NCI-H1930 (cell line): ENCODE measurements around the gene TMEM30B.

Experiments
- DNase-seq, 2 experiments: peaks; one replicate each; lab custom pipeline; 2025; lab: John Stamatoyannopoulos, UW

The TMEM30B gene

DNA sequence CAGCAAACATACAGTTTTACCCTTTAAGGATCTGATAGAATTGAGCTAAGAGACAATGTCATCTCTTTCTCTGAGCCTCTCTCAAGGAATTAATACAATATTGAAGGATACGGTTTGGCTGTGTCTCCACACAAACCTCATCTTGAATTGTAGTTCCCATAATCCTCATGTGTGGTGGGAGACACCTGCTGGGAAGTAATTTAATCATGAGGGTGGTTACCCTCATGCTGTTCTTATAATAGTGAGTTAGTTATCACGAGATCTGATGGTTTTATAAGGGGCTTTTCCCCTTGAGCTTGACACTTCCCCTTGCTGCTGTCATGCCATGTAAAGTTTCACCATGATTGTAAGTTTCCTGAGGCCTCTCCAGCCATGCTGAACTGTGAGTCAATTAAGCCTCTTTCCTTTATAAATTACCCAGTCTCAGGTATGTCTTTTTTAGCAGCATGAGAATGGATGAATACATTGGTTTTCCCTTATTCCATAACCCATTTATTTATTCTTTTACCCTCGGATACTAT, 47.6 kb downstream of the TMEM30B start:
- DNase-seq: no peak

DNA sequence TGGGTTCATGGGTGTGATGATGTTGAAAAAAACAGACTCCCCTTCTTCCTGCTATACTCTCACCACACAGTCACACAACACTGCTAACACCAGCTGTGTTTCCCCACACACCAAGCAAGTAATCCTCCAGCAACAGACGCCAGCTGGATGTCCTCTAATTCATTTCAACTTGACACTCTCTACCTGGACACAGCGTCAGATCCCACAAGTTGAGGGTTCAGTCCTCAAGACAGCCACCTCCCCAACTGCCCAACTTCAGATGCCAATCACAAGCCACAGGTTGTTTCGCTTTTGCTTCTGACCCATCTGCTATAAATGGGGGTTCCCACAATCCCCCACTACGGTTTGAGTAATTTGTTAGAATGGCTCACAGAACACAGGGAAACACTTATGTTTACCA, 49.3 kb downstream of the TMEM30B start:
- no peak for DNase-seq

DNA sequence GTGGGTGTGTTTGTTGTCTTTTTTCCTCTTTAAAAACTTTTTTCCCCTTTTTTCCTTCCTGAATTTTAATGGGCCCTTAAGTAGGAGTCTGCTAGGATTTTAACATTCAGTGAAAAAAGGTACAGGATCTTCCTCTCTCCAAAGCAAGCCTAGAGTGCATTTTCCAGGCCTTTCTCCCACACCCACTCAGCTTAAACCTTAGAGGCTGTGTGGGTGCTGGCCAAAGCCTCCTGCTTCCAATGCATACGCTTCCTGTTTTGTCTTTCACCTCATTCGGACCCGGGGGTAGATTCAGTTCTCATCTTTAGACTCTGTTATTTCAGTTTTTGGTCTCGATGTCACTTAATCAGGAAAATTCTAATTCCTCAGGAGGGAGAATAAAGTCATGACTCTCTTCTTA, 51.2 kb downstream of the TMEM30B start:
- DNase-seq: no peak

DNA sequence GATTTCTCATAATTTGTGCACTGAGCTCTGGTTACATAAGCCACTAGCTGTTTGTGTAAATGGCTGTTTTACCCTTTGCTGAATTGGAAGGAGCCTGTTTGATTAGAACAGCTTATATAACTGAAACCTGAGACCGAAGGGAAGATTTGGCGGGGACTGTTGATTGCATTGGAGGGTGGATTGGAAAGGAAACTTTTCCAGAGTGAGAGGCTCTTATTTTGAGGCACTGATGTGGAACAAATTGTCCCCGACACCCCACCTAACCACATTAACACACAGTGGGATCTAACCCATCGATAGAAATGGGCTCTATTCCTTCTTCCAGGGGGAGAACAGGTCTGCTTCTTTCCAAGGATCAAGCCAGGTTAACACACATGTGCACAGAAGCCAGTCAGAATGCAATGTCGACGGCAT, 51.7 kb downstream of the TMEM30B start:
- DNase-seq: no peak

DNA sequence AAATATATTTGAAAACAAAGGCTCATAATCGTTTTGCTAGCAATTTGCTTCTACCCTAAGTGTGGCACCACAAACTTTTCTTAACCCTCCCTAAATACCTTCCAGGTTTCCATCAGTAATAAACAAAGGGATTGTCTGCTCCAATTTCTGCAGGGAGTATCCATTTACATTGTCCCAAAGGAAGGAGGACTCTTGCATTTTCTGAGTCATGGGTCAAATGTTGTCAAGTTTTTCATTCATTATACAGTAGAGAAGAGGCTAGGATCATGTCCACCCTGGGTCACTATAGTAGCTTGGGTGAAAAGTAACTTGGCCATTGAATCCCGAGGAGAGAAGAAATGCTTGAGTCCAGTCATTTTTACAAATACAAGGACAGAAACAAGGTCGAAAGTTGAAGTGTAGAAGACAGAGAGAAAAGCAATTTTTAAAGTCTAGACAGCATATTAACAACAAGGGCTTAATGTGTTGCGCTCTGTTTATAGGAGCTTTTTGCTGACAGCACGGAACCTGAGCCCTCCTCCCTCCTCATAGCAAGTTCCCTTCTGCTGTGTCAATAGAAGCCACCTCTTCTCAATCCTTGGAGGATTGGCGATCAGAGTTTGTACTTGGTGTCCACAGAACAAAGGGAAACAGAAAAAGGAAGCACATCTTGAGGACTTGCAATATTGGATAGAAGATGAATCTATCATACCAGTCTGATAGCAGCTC, 53.1 kb downstream of the TMEM30B start:
- no peak for DNase-seq
